ENCODE results near the gene GORASP1.
A peak's percentile ranks its signal among the peaks of the same experiment; 100 is the strongest.

Gene GORASP1

DNA sequence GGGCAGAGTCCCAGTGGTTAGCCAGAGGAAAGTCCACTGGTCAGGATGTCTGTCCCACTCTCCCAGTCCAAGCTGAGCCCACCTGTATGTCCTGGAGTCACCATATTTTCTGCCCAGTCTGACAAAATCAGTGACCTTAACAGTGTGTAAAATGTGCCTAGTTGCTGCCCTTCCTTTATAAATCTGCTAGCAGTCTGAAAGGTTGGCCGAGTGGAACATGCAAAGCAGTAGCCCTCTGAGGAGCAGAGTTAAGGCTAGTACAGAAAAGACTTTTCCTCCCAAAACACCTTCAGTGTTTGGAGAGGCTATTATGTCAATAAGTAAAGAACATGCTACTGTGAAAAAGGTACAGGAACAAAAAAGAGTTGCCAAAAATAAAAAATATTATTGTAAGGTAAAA, 15.4 kb upstream of the GORASP1 start:
- Histone ChIP-seq H3K27me3 (ENCODE audit: control insufficient read depth in 1 of 2, insufficient read depth in 2 of 2, low read length in 2 of 2) (no peaks in the 10 kb centered on the region), H3K9ac (ENCODE audit: low read length in 2 of 2) (no peak overlapping the region), H3K36me3 (ENCODE audit: control insufficient read depth in 2 of 2, insufficient read depth in 2 of 2, low read length in 2 of 2) (peaks cover 4 to 5% of the 10 kb centered on the region in 2 donors), H3K9me3 (ENCODE audit: control insufficient read depth in 2 of 2, low read length in 2 of 2) (no peaks in the 10 kb centered on the region), H3K4me3 (ENCODE audit: low read length in 2 of 2) (no peak overlapping the region), H3K27ac (ENCODE audit: low read length) (no peak overlapping the region), H3K4me1 (ENCODE audit: control insufficient read depth, insufficient read depth, low read length) (peaks cover 12% of the 10 kb centered on the region)

DNA sequence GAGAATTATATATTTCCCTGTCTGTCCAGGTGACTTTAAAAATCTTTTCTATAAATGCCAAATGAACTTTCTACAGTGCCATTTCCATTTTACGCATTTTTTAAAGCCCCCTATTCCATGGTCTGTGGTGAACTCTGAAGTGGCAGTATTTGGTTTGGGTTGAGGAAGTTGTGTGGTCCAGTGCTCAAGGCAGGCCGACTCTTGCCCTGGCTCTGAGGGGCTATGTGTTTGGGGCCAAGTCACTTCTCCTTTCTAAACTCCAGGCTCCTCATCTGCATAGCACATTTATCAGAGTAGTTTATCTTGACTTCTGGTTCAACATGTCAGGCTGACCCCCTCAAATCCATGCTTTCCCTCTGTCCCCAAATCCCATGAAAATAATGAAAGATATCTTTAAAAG, 14.2 kb upstream of the GORASP1 start:
- H3K4me1 ChIP-seq (ENCODE audit: control insufficient read depth, insufficient read depth, low read length) = peaks cover 12% of the 10 kb centered on the region

DNA sequence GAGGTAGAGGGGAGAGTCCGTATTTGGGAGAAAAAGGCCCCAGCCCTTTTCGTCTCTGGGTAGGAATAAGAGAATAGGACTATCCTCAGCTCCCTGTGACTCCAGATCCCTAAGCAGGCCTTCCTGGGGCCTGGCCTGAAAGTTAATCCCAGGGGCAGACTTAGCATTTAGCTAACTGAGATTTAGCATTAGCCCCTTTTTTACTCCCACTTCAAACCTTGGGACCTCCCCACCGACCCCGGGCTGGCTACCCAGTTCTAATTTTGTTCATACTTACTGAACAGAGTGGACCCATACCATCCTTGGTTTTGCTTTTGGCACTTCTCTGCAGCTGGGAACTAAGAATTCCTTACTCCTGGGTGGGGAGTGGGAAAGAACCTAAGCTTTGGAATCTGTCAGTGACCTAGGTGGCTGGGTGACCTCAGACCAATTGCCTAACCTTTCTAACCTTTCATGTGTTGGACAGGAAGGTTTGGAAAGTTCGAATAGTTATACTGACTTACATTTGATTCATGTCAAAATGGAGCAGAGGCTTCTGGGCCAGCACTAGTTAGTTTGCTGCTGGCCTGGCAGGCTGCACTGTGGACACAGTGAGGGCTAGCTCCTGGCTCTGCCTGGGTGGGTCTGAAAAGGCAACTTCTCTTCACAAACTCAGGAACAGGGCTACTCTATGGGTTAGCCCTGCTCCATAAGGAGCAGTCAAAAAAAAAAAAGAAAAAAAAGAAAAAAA, 11.7 kb upstream of the GORASP1 start:
- H3K9ac ChIP-seq (ENCODE audit: low read length in 2 of 2) = no peak overlapping the region
- no peak overlapping the region for H3K4me3 ChIP-seq (ENCODE audit: low read length in 2 of 2)
- H3K9me3 ChIP-seq (ENCODE audit: control insufficient read depth in 2 of 2, low read length in 2 of 2) = no peaks in the 10 kb centered on the region
- no peaks in the 10 kb centered on the region for H3K27me3 ChIP-seq (ENCODE audit: control insufficient read depth in 1 of 2, insufficient read depth in 2 of 2, low read length in 2 of 2)
- no peak overlapping the region for H3K27ac ChIP-seq (ENCODE audit: low read length)
- no peaks in the 10 kb centered on the region for H3K4me1 ChIP-seq (ENCODE audit: control insufficient read depth, insufficient read depth, low read length)
- H3K36me3 ChIP-seq (ENCODE audit: control insufficient read depth in 2 of 2, insufficient read depth in 2 of 2, low read length in 2 of 2) = peaks cover 5 to 6% of the 10 kb centered on the region in 2 donors

More for the DNA sequence above, 14.2 kb upstream of the GORASP1 start:
- Histone ChIP-seq H3K9me3 (ENCODE audit: control insufficient read depth in 2 of 2, low read length in 2 of 2) (no peaks in the 10 kb centered on the region), H3K36me3 (ENCODE audit: control insufficient read depth in 2 of 2, insufficient read depth in 2 of 2, low read length in 2 of 2) (peaks cover 5 to 6% of the 10 kb centered on the region in 2 donors), H3K9ac (ENCODE audit: low read length in 2 of 2) (no peak overlapping the region), H3K27ac (ENCODE audit: low read length) (no peak overlapping the region), H3K4me3 (ENCODE audit: low read length in 2 of 2) (no peak overlapping the region), H3K27me3 (ENCODE audit: control insufficient read depth in 1 of 2, insufficient read depth in 2 of 2, low read length in 2 of 2) (no peaks in the 10 kb centered on the region)

DNA sequence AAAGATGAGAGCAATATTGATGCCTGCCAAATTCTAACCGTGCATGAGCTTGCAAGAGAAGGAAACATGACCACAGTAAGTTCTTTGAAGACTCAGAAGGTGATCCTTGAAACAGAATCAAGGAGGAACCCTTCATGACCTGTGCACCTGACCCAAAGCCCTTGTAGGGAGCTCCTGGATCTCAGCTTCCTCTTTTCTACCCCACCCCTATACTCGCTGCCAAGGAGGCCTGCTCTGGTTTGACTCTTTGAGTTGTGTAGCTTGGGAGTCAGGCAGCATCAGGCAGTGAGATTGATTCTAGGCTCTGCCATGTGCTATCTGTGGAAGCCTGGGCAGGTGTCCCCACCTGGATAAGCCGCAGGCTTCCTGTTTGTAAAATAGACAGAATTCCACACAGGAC, 10.7 kb upstream of the GORASP1 start:
- Histone ChIP-seq H3K27ac (ENCODE audit: low read length) (no peak overlapping the region), H3K4me3 (ENCODE audit: low read length in 2 of 2) (no peak overlapping the region), H3K4me1 (ENCODE audit: control insufficient read depth, insufficient read depth, low read length) (no peaks in the 10 kb centered on the region), H3K27me3 (ENCODE audit: control insufficient read depth in 1 of 2, insufficient read depth in 2 of 2, low read length in 2 of 2) (no peaks in the 10 kb centered on the region), H3K9ac (ENCODE audit: low read length in 2 of 2) (no peak overlapping the region), H3K9me3 (ENCODE audit: control insufficient read depth in 2 of 2, low read length in 2 of 2) (no peaks in the 10 kb centered on the region), H3K36me3 (ENCODE audit: control insufficient read depth in 2 of 2, insufficient read depth in 2 of 2, low read length in 2 of 2) (peaks cover 5 to 6% of the 10 kb centered on the region in 2 donors)

DNA sequence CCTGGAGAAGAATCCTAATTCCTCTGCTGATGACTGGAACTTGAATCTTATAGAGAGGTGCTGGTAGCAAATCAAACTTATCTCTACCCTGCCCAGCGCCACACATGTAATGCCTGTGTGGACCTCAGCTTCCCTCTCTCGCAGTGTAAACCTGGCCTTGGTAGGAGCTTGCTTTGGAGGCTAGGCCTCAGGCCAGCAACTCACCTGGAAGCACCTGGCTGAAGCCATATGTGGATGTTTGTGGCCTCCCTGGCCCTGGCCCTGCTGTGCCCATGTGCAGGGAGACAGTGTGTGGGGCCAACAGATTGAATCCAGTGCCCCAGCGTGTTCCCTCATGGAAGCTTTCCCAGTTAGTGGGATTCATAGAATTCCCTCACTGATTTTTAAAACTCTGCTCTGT, 8.4 kb upstream of the GORASP1 start:
- Histone ChIP-seq H3K27ac (ENCODE audit: low read length) (no peak overlapping the region), H3K36me3 (ENCODE audit: control insufficient read depth in 2 of 2, insufficient read depth in 2 of 2, low read length in 2 of 2) (peaks cover 5 to 6% of the 10 kb centered on the region in 2 donors), H3K4me1 (ENCODE audit: control insufficient read depth, insufficient read depth, low read length) (no peaks in the 10 kb centered on the region), H3K9me3 (ENCODE audit: control insufficient read depth in 2 of 2, low read length in 2 of 2) (no peaks in the 10 kb centered on the region), H3K4me3 (ENCODE audit: low read length in 2 of 2) (no peak overlapping the region), H3K27me3 (ENCODE audit: control insufficient read depth in 1 of 2, insufficient read depth in 2 of 2, low read length in 2 of 2) (no peaks in the 10 kb centered on the region), H3K9ac (ENCODE audit: low read length in 2 of 2) (no peak overlapping the region)

DNA sequence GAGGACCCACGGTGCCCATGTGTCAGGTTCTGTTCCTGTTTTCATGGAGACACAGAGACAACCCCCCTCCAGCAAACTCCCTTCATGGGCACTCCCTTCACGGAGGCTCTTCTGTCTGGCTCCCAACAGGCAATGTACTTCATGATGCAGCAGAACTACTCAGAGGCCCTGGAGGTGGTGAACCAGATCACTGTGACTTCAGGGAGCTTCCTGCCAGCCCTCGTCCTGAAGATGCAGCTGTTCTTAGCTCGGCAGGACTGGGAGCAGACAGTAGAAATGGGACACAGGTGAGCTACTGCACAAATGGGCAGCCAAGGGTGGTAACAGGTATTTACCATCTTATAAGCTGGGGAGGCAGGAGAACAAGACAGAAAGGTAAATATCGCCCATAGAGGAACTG, 7.0 kb upstream of the GORASP1 start:
- peaks cover 4 to 7% of the 10 kb centered on the region in 2 donors for H3K36me3 ChIP-seq (ENCODE audit: control insufficient read depth in 2 of 2, insufficient read depth in 2 of 2, low read length in 2 of 2)
- no peak overlapping the region for H3K27ac ChIP-seq (ENCODE audit: low read length)
- H3K4me3 ChIP-seq (ENCODE audit: low read length in 2 of 2) = no peak overlapping the region
- H3K4me1 ChIP-seq (ENCODE audit: control insufficient read depth, insufficient read depth, low read length) = no peaks in the 10 kb centered on the region
- no peak overlapping the region for H3K9ac ChIP-seq (ENCODE audit: low read length in 2 of 2)
- H3K27me3 ChIP-seq (ENCODE audit: control insufficient read depth in 1 of 2, insufficient read depth in 2 of 2, low read length in 2 of 2) = no peaks in the 10 kb centered on the region
- H3K9me3 ChIP-seq (ENCODE audit: control insufficient read depth in 2 of 2, low read length in 2 of 2) = no peaks in the 10 kb centered on the region

DNA sequence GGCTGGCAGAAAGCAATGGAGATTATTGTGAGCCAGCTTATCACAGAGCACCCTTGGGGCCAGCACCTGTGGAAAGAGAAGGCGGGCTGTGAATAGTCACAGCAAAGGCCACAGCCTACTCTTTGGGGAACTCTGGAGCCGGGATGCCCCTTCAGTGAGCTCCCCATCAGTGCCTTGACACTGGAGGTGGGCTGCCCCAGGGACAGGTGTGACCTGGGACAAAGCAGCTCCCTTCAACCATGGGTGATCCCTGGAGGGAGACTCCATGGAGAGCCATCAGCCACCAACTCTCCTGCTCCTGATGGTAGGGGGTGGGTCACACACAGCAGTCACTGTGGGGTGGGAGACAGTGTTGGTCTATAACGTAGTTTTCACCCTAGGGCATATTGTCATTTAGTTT, 5.9 kb upstream of the GORASP1 start:
- Histone ChIP-seq H3K36me3 (ENCODE audit: control insufficient read depth in 2 of 2, insufficient read depth in 2 of 2, low read length in 2 of 2) (peaks cover 3 to 6% of the 10 kb centered on the region in 2 donors), H3K4me3 (ENCODE audit: low read length in 2 of 2) (no peak overlapping the region), H3K27ac (ENCODE audit: low read length) (no peak overlapping the region), H3K4me1 (ENCODE audit: control insufficient read depth, insufficient read depth, low read length) (peaks cover 2% of the 10 kb centered on the region), H3K9ac (ENCODE audit: low read length in 2 of 2) (no peak overlapping the region), H3K9me3 (ENCODE audit: control insufficient read depth in 2 of 2, low read length in 2 of 2) (no peaks in the 10 kb centered on the region), H3K27me3 (ENCODE audit: control insufficient read depth in 1 of 2, insufficient read depth in 2 of 2, low read length in 2 of 2) (no peaks in the 10 kb centered on the region)

DNA sequence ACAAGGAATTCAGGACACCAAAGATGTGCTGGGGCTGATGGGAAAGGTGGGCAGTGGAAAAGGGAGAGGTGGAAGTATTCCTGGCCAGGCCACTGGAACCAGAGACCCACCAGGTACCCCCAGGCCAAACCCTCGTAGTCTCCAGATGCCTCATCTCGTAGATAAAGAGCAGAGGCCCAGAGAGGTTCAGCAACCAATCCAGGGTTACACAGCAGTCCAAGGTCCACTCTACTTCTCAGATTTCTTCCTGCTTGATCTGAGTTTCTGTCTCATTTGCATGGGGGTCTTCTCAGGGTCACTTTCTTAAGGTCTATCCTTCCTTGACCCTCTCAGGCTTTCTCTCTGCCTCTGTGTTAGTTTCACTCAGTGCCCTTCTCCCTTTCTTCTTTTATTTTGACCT, 5.1 kb upstream of the GORASP1 start:
- H3K27ac ChIP-seq (ENCODE audit: low read length) = no peak overlapping the region
- H3K27me3 ChIP-seq (ENCODE audit: control insufficient read depth in 1 of 2, insufficient read depth in 2 of 2, low read length in 2 of 2) = no peaks in the 10 kb centered on the region
- H3K4me1 ChIP-seq (ENCODE audit: control insufficient read depth, insufficient read depth, low read length) = peaks cover 8% of the 10 kb centered on the region
- no peak overlapping the region for H3K9ac ChIP-seq (ENCODE audit: low read length in 2 of 2)
- H3K9me3 ChIP-seq (ENCODE audit: control insufficient read depth in 2 of 2, low read length in 2 of 2) = no peaks in the 10 kb centered on the region
- H3K36me3 ChIP-seq (ENCODE audit: control insufficient read depth in 2 of 2, insufficient read depth in 2 of 2, low read length in 2 of 2) = peaks cover 1 to 2% of the 10 kb centered on the region in 2 donors
- H3K4me3 ChIP-seq (ENCODE audit: low read length in 2 of 2) = no peak overlapping the region

DNA sequence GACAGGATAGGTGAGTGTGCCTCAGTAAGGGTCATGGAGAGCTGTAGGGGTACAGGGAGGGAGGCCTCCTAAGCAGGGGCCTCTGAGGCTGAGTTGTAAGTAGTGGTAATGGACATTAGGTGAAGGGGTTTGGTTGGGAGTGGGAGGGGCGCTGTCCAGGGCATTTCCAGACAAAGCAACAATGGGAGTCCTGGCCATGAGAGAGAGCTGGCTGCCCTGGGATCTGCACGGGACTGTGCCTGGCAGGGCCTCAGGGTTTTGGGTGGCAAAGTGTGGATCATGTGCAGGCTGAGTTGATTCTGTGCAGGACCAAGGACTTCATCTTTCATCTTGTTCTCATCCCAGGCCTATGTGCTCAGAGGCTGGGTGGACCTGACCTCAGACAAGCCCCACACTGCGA, 4.7 kb upstream of the GORASP1 start:
- H3K4me3 ChIP-seq (ENCODE audit: low read length in 2 of 2) = no peak overlapping the region
- H3K27me3 ChIP-seq (ENCODE audit: control insufficient read depth in 1 of 2, insufficient read depth in 2 of 2, low read length in 2 of 2) = no peaks in the 10 kb centered on the region
- peaks cover 8% of the 10 kb centered on the region for H3K4me1 ChIP-seq (ENCODE audit: control insufficient read depth, insufficient read depth, low read length)
- H3K27ac ChIP-seq (ENCODE audit: low read length) = no peak overlapping the region
- no peak overlapping the region for H3K9ac ChIP-seq (ENCODE audit: low read length in 2 of 2)
- H3K36me3 ChIP-seq (ENCODE audit: control insufficient read depth in 2 of 2, insufficient read depth in 2 of 2, low read length in 2 of 2) = peaks cover 0 to 2% of the 10 kb centered on the region in 2 donors
- H3K9me3 ChIP-seq (ENCODE audit: control insufficient read depth in 2 of 2, low read length in 2 of 2) = no peaks in the 10 kb centered on the region

DNA sequence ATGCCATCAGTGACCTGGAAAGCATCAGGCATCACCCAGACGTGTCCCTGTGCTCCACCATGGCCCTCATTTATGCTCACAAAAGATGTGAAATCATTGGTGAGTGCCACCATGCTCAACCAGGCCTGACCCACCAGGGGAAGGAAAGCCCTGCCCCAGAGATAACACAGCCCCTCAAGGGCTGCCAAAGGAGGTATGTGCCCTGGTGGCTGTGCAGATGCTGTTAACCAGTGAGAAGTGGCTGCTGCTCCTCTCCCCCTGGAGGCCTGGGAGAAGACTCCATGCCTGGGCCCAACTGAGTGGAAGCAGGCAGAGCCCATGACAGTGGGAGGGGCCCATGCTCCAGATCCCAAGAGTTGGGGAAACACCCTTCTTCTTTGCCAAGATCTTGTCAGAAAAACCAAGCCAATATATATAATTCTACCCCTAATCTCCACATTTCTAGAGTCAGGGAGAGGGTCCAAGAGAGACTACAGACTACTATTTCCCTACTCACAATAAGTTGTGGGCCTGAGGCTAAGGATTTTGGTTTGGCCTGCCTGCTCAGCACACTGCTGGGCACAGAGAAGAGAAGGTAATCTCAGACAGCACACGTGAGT, 2.7 kb upstream of the GORASP1 start:
- no peak overlapping the region for H3K4me3 ChIP-seq (ENCODE audit: low read length in 2 of 2)
- H3K36me3 ChIP-seq (ENCODE audit: control insufficient read depth in 2 of 2, insufficient read depth in 2 of 2, low read length in 2 of 2) = peaks cover 0 to 2% of the 10 kb centered on the region in 2 donors
- H3K27me3 ChIP-seq (ENCODE audit: control insufficient read depth in 1 of 2, insufficient read depth in 2 of 2, low read length in 2 of 2) = no peaks in the 10 kb centered on the region
- no peak overlapping the region for H3K9ac ChIP-seq (ENCODE audit: low read length in 2 of 2)
- H3K9me3 ChIP-seq (ENCODE audit: control insufficient read depth in 2 of 2, low read length in 2 of 2) = no peaks in the 10 kb centered on the region
- no peak overlapping the region for H3K27ac ChIP-seq (ENCODE audit: low read length)
- peaks cover 26% of the 10 kb centered on the region for H3K4me1 ChIP-seq (ENCODE audit: control insufficient read depth, insufficient read depth, low read length)

DNA sequence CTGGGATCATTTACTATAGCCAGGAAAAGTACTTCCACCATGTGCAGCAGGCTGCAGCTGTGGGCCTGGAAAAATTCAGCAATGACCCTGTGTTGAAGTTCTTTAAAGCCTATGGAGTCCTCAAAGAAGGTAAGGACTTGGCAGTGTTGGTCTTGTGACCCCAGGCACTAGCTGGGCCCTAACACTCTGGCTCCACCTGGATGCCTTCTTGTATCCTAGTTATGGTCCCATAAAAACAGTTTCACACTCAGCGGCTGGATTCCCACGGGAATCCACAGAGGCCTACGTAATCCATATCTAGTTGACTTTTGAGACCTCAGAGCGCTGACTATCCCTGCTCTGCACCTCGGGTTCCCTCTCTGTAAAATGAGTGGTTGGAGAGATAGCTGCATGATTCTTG, 1.7 kb upstream of the GORASP1 start:
- Histone ChIP-seq H3K36me3 (ENCODE audit: control insufficient read depth in 2 of 2, insufficient read depth in 2 of 2, low read length in 2 of 2) (peaks cover 0 to 2% of the 10 kb centered on the region in 2 donors), H3K9me3 (ENCODE audit: control insufficient read depth in 2 of 2, low read length in 2 of 2) (no peaks in the 10 kb centered on the region), H3K27ac (ENCODE audit: low read length) (no peak overlapping the region), H3K27me3 (ENCODE audit: control insufficient read depth in 1 of 2, insufficient read depth in 2 of 2, low read length in 2 of 2) (no peaks in the 10 kb centered on the region), H3K4me3 (ENCODE audit: low read length in 2 of 2) (peak overlapping the region in 1 of 2 donors; percentile 15), H3K4me1 (ENCODE audit: control insufficient read depth, insufficient read depth, low read length) (peaks cover 35% of the 10 kb centered on the region), H3K9ac (ENCODE audit: low read length in 2 of 2) (peak overlapping the region in 1 of 2 donors; percentile 47)

All from stomach smooth muscle (tissue), 2 donors.